ENCODE measurements around the gene FAM174C.
A peak's percentile ranks its signal among the peaks of the same experiment; 100 is the strongest.

Gene FAM174C

DNA sequence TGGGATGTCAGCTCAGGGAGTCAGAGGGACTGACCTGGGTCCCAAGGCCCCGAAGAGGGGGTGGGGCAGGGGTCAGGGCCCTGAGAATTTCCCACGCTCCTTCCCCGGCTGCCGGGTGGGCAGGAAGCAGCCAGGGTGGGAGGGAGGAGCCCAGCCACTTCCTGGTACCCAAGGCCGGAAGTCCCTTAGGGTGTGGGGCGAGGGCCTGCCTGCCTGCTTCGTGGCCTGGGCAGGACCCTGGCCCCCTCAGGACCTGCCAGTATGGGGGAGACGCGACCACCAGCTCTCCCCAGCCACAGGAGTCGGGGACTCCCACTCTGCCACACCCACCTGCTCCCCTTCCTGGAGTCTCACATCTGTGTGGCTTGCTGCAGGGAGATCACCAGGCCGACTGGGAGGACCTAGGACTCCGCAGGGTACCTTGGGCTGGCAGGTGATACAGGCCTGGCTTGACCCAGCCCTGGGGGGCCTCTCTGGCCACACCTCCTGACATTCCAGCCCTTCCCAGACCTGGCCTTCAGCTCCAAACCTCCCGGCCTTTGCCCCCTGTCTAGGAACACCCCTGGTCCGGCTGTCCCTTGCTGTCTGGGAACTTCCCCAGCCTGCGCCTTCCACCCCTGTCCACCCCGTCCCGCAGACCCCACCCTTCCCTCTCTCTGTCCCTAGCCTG lies 16.0 kb upstream of the FAM174C start (continued):
- TF ChIP-seq, protein P1, sequence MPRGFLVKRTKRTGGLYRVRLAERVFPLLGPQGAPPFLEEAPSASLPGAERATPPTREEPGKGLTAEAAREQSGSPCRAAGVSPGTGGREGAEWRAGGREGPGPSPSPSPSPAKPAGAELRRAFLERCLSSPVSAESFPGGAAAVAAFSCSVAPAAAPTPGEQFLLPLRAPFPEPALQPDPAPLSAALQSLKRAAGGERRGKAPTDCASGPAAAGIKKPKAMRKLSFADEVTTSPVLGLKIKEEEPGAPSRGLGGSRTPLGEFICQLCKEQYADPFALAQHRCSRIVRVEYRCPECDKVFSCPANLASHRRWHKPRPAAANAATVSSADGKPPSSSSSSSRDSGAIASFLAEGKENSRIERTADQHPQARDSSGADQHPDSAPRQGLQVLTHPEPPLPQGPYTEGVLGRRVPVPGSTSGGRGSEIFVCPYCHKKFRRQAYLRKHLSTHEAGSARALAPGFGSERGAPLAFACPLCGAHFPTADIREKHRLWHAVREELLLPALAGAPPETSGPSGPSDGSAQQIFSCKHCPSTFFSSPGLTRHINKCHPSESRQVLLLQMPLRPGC (tag by site-specific recombination; IDR thresholded peaks at IDR 0.05), result no peak

DNA sequence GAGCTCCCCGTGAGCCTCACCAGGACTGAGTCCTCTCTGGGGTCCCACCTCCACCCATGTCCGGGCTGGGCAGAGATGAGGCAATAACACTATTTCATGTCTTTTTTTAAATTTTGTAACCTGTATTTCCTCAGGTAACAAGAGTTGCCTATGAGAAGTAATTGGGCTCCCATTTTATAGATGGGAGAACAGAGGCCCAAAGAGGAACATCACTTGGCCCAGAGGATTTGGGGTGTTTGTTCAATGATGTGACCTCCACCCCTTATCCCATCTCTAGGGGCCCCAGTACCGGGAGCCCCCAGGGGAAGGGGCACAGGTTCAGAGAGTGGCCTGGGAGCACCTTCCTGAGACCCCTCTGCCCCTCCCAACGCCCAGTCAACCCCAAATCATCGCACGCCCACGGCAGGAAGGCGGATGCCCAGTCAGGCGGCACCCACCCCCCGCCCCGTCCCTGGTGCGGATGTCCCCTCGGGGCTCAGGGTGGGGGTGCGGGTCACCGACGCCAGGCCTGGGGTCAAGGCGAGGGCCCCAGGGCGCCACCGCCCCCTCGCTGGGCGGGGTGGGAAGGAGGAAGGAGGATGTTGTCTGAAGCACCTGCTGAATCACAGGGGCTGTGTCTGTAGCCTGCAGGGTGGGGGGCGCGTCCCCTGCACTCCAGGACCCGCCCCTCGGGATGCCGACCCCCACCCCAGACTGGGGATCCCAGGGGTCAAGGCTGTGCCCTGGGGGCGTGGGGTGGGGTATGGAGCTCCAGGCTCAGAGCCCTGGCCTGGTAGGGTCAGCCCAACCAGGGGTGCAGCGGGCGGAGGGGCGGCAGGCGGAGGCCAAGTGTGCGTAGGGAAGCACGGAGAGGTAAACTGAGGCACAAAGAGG lies 15.2 kb upstream of the FAM174C start:
- POLR2A ChIA-PET, result interaction anchor here (0.6 to 10.8 kb wide), 7 partner anchors 6 to 400 kb away, joined by 3 to 407 read pairs (median 4); partner anchors contain the start of genes ATP5F1D, CIRBP and FAM174C
- peaks cover 23% of the 10 kb centered on the region for H3K4me1 ChIP-seq (ENCODE audit: control insufficient read depth, insufficient read depth, low read length)
- peak overlapping the region; percentile 63 for H3K27ac ChIP-seq (ENCODE audit: extremely low read depth, low read depth, low read length)
- H3K36me3 ChIP-seq (ENCODE audit: control insufficient read depth in 2 of 2, insufficient read depth in 1 of 2, low read length in 2 of 2), result peaks cover 21 to 30% of the 10 kb centered on the region in 2 experiments
- H3K9me3 ChIP-seq (ENCODE audit: control insufficient read depth, insufficient read depth, low read depth, low read length), result no peaks in the 10 kb centered on the region
- CTCF ChIA-PET, result interaction anchor here (11.3 kb wide), 1 partner anchor 15 kb away, joined by 299 read pairs; no protein-coding TSS in a partner anchor
- H3K4me3 ChIP-seq (ENCODE audit: low read depth, low read length), result peak overlapping the region; percentile 26
- TF ChIP-seq, protein P2, sequence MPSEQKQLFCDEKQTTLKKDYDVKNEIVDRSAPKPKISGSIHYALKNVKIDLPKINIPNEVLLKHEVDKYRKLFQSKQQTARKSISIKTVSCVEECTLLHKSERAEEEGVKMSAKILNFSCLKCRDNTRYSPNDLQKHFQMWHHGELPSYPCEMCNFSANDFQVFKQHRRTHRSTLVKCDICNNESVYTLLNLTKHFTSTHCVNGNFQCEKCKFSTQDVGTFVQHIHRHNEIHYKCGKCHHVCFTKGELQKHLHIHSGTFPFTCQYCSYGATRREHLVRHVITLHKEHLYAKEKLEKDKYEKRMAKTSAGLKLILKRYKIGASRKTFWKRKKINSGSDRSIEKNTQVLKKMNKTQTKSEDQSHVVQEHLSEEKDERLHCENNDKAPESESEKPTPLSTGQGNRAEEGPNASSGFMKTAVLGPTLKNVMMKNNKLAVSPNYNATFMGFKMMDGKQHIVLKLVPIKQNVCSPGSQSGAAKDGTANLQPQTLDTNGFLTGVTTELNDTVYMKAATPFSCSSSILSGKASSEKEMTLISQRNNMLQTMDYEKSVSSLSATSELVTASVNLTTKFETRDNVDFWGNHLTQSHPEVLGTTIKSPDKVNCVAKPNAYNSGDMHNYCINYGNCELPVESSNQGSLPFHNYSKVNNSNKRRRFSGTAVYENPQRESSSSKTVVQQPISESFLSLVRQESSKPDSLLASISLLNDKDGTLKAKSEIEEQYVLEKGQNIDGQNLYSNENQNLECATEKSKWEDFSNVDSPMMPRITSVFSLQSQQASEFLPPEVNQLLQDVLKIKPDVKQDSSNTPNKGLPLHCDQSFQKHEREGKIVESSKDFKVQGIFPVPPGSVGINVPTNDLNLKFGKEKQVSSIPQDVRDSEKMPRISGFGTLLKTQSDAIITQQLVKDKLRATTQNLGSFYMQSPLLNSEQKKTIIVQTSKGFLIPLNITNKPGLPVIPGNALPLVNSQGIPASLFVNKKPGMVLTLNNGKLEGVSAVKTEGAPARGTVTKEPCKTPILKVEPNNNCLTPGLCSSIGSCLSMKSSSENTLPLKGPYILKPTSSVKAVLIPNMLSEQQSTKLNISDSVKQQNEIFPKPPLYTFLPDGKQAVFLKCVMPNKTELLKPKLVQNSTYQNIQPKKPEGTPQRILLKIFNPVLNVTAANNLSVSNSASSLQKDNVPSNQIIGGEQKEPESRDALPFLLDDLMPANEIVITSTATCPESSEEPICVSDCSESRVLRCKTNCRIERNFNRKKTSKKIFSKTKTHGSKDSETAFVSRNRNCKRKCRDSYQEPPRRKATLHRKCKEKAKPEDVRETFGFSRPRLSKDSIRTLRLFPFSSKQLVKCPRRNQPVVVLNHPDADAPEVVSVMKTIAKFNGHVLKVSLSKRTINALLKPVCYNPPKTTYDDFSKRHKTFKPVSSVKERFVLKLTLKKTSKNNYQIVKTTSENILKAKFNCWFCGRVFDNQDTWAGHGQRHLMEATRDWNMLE (tag by site-specific recombination; conservative IDR thresholded peaks at IDR 0.05; ENCODE audit: low read depth), result no peak
- TF ChIP-seq ZNF76 (tag by site-specific recombination; IDR thresholded peaks at IDR 0.05; ENCODE audit: borderline replicate concordance, low read depth) (no peak), ZNF311 (tag by site-specific recombination; IDR thresholded peaks at IDR 0.05; ENCODE audit: borderline replicate concordance) (no peak), ZBTB1 (tag by site-specific recombination; IDR thresholded peaks at IDR 0.05) (no peak), ZBTB48 (tag by site-specific recombination; IDR thresholded peaks at IDR 0.05) (peak; percentile 39; the same call in 1 of the 2 replicates), ZNF677 (tag by site-specific recombination; IDR thresholded peaks at IDR 0.05) (no peak), ZNF585B (tag by site-specific recombination; IDR thresholded peaks at IDR 0.05) (no peak), ZNF132 (tag by site-specific recombination; IDR thresholded peaks at IDR 0.05; ENCODE audit: borderline replicate concordance) (no peak), GLIS2 (tag by site-specific recombination; IDR thresholded peaks at IDR 0.05) (peak; percentile 93), ZNF544 (tag by site-specific recombination; IDR thresholded peaks at IDR 0.05) (no peak), PRDM1 (tag by site-specific recombination; IDR thresholded peaks at IDR 0.05) (no peak), GLIS1 (tag by site-specific recombination; IDR thresholded peaks at IDR 0.05) (peak; percentile 46), ZNF155 (tag by site-specific recombination; IDR thresholded peaks at IDR 0.05) (no peak), ZNF433 (tag by site-specific recombination; IDR thresholded peaks at IDR 0.05; ENCODE audit: low read depth) (no peak), KLF16 (tag by site-specific recombination; IDR thresholded peaks at IDR 0.05) (no peak)
- TF ChIP-seq, protein P3, sequence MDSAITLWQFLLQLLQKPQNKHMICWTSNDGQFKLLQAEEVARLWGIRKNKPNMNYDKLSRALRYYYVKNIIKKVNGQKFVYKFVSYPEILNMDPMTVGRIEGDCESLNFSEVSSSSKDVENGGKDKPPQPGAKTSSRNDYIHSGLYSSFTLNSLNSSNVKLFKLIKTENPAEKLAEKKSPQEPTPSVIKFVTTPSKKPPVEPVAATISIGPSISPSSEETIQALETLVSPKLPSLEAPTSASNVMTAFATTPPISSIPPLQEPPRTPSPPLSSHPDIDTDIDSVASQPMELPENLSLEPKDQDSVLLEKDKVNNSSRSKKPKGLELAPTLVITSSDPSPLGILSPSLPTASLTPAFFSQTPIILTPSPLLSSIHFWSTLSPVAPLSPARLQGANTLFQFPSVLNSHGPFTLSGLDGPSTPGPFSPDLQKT (IDR thresholded peaks at IDR 0.05; ENCODE audit: borderline replicate concordance, low read depth, low read length), result no peak
- TF ChIP-seq, protein P4, sequence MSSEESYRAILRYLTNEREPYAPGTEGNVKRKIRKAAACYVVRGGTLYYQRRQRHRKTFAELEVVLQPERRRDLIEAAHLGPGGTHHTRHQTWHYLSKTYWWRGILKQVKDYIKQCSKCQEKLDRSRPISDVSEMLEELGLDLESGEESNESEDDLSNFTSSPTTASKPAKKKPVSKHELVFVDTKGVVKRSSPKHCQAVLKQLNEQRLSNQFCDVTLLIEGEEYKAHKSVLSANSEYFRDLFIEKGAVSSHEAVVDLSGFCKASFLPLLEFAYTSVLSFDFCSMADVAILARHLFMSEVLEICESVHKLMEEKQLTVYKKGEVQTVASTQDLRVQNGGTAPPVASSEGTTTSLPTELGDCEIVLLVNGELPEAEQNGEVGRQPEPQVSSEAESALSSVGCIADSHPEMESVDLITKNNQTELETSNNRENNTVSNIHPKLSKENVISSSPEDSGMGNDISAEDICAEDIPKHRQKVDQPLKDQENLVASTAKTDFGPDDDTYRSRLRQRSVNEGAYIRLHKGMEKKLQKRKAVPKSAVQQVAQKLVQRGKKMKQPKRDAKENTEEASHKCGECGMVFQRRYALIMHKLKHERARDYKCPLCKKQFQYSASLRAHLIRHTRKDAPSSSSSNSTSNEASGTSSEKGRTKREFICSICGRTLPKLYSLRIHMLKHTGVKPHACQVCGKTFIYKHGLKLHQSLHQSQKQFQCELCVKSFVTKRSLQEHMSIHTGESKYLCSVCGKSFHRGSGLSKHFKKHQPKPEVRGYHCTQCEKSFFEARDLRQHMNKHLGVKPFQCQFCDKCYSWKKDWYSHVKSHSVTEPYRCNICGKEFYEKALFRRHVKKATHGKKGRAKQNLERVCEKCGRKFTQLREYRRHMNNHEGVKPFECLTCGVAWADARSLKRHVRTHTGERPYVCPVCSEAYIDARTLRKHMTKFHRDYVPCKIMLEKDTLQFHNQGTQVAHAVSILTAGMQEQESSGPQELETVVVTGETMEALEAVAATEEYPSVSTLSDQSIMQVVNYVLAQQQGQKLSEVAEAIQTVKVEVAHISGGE (tag by site-specific recombination; conservative IDR thresholded peaks at IDR 0.05; ENCODE audit: low read depth), result peak; percentile 34; the same call in 1 of the 2 replicates
- TF ChIP-seq, protein P5, sequence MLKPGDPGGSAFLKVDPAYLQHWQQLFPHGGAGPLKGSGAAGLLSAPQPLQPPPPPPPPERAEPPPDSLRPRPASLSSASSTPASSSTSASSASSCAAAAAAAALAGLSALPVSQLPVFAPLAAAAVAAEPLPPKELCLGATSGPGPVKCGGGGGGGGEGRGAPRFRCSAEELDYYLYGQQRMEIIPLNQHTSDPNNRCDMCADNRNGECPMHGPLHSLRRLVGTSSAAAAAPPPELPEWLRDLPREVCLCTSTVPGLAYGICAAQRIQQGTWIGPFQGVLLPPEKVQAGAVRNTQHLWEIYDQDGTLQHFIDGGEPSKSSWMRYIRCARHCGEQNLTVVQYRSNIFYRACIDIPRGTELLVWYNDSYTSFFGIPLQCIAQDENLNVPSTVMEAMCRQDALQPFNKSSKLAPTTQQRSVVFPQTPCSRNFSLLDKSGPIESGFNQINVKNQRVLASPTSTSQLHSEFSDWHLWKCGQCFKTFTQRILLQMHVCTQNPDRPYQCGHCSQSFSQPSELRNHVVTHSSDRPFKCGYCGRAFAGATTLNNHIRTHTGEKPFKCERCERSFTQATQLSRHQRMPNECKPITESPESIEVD (tag by site-specific recombination; IDR thresholded peaks at IDR 0.05), result no peak
